ENCODE results near the gene DSTYK.
A peak's percentile ranks its signal among the peaks of the same experiment; 100 is the strongest.
"Not testable (repeated sequence)": the region's sequence is repeated elsewhere in the genome, so short reads cannot be mapped to it uniquely, and the experiment has no call there.

DSTYK gene

DNA sequence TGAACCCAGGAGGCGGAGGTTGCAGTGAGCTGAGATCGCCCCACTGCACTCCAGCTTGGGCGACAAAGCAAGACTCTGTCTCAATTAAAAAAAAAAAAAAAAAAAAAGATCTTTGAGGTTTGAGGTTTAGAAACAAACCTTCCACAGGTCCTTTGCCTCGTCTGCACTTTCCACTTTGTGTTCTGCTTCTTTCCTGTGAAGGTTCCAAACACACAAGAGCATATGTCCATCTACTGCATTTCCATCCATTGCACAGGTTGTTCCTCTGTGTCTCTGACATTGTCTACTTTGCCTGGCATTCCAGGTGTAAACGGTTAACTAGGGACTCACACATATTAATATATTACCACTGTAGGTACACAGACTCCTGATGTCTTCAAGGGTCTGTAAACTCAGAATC lies 40.1 kb downstream of the DSTYK start:
- DNase-seq = no peak

- DNase-seq = no peak
Observed at GRCh38 chr1:205170532-205171269, 40.8 kb downstream of the DSTYK start.

DNA sequence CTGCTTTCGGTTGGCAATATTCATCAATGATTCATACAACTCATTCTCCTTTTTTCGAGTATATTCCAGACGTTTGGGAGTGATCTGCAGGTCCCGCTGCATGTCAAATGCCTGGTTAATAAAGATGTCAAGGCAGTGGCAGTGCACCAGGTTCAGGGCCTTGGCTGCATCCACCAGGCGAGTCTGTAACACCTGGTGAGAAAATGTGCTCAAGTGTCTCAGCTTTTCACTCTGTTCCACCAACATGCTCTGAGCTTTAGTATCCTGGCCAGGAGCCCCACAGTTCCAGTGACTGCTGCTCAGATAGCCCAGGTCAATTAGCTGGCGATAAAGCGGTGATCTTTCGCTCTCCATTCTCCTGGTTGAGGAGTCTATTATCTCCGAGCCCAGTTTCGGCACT lies 42.3 kb downstream of the DSTYK start:
- DNase-seq = no peak

GRCh38 chr1:205168291-205168690 lies 43.2 kb downstream of the DSTYK start:
- DNase-seq = no peak

DNA sequence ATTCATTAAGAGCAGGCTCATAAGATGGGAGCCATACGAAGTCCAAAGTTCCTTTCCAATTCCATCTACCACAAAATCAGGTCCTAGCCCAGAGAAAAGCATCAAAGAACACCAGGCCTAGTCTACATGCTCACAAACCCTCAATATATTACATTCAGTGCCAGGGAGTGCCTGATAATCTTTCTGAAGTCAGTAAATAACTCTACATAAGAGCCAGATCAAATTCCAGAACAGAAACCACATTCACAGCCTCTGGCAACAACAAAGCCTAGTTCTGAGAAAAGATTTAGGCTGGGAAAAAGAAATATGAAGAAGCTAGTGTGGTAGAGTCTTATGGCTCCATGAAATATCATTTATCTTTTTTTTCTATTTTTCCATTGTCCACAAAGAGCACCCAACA lies 49.2 kb downstream of the DSTYK start:
- DNase-seq = no peak

- no peak for DNase-seq
Observed at GRCh38 chr1:205161076-205161475, 50.4 kb downstream of the DSTYK start.

DNA sequence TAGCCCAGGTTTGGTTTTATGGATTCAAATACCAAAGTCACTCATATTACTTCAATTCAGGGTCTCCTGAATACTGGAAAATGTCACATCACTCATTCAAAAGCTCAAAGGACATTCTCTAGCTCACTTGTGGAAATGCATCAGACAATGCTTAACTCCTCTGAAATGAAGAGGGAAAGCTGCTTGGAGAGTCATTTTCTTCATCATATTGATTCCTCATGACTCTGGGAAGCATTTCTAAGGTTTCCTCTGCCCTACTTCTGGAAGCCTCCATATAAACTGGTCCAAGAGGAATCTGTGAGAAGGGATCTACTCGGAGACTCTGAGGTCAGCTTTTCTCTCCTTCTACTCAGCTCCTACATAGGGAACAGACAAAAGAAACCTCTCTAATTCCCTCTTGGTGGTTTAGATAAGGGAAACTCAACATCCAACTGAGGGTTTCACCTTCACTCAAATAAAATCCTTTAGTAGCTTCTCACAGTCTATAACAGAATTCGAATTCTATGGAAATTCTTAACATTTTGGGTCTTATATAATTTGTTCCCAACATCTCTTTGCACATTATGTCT lies 53.4 kb downstream of the DSTYK start:
- no peak for DNase-seq

DNA sequence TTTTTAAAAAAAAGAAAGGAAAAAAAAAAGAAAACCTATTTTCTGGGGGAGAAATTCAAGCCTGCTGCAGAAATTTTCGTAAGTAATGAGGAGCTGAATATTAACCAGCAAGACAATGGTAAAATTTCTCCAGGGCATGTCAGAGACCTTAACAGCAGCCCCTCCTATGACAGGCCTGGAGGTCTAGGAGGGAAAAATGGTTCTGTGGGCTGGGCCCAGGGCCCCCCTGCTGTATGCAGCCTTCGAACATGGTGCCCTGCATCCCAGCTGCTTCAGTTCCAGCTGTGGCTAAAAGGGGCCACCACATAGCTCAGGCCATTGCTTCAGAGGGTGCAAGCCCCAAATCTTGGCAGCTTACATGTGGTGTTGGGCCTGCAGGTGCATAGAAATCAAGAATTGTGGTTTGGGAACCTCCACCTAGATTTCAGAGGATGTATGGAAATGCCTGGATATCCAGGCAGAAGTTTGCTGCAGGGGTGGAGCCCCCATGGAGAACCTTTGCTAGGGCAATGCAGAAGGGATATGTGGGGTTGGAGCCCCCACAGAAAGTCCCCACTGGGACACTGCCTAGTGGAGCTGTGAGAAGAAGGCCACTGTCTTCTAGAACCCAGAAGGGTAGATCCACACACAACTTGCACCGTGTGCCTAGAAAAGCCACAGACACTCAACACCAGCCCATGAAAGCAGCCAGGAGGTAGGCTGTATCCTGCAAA lies 55.7 kb downstream of the DSTYK start:
- not testable (repeated sequence) for DNase-seq

DNA sequence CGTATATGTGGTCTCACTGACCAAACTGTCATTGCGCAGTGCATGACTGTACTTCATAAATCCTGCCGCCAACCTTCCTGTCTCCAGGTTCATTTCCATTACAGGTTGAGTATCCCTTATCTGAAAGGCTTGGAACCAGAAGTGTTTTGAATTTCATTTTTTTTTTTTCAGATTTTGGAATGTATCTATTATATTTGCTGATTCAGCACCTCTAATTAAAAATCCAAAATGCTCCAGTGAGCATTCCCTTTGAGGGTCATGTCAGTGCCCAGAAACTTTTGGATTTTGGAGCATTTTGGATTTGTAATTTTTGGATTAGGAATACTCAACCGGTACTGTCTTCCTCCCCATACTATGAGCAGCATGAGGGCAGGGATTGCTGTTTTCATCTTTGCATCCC lies 59.0 kb downstream of the DSTYK start:
- DNase-seq = no peak

DNA sequence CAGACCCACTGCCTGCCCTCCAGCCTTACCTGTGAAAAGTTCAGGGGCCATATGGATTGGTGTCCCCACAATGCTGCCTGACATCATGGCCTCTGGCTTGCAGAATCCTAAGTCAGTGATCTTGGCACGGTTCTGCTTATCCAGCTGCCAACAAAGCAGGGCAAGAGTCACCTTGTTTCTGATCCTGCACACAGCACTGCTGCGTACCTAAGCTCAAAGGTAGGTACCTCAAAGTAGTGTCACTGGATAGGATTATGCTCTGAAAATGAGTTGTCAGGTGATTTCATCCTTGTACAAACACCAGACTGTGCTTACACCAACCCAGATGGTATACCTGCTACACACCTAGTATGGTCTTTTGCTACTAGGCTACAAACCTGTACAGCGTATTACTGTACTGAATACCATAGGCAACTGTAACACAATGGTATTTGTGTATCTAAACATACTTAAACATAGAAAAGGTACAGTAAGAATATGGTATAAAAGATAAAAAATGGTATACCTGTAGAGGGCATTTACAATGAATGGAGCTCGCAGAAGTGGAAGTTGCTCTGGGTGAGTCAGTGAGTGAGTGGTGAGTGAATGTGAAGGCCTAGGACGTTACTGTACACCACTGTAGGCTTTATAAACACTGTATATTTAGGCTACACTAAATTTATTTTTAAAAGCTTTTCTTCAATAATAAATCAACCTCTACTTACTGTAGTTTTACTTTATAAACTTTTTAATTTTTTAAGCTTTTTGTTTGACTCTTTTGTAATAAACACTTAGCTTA lies 60.7 kb downstream of the DSTYK start:
- no peak for DNase-seq

DNA sequence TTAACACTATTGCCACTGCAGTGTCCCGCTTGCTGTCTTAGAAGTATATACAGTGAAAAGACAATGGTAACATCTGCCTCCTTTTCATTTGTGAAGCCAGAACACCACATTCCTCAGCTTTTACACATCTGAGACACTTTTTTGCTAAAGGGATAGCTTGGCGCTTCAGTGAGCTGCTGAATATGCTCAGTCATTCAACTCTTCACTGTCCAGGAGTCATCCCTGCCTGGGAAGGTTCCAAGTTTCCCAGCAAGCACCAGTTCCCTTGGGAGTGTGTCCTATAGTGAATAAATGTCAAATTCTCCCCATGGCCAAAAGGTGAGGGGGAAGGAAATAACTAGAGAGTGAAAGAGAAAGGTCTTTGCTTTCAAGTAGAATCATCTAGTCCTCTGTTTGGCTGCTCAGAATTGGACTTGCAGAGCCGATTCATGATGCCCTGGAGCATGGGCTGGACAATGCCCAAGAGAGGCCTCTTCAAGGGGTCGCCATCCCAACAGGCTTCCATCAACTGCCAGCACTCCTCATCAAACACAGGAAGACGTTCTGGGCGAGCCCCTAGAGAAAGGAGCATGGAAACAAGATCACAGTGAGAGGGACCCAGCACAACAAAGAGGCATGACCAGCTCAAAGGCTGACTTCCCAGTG lies 64.2 kb downstream of the DSTYK start:
- DNase-seq = no peak

DNA sequence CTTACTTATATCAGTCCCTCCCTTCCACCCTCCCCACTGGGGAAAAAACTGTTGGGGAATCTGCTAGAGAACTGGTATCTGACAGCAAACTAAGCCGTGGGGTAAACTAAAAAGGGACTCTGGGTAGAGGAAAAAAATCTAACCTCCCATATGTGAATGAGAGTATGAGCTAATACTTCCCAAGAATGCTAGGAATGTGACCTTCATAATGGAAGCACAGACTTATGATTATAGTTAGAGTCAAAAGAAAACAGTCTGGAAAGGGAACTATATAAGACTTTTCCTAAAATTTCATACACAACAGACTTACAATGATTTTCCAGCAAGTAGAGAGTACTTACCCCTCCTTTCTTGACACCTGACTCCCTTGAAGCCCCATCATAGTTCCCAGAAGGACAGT lies 66.8 kb downstream of the DSTYK start:
- no peak for DNase-seq

- DNase-seq = no peak
Observed at GRCh38 chr1:205144046-205144720, 67.3 kb downstream of the DSTYK start.

GRCh38 chr1:205142102-205142469 lies 69.4 kb downstream of the DSTYK start:
- DNase-seq = no peak

DNA sequence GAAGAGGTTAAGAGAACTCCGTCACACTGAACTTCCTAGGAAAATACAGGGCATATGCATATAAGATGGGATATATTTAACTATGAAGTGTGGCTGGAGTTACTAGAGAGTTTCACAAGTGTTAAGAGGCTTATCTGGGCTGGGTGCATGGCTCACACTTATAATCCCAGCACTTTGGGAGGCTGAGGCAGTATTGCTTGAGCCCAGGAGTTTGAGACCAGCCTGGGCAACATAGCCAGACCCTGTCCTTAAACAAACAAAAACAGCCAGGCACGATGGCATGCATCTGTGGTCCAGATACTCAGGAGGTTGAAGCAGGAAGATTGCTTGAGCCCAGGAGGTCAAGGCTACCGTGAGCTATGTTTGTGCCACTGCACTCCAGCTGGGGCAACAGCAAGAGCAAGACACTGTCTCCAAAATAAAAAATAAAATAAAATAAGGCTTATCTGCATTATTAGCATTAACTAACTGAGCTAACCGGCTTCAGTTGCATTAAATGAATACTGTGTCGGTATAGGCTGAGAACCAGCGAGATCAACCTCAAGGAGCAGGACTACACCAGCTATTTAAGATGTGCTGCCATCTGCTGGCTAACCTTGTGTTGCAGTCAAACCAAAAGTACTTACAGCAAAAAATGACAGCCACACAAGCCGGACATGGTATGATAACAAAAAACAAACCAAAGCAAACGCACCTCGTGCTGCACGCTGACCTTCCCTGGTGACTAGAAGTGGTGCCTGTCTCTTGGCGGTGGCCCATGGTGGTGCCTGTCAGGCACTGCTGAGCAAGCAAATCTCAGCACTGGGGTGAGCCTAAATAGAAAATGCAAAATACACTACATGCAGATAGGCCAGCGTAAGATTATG lies 70.0 kb downstream of the DSTYK start:
- peak; percentile 50 to 93 for DNase-seq

GRCh38 chr1:205140113-205140512 lies 71.4 kb downstream of the DSTYK start:
- no peak for DNase-seq

- DNase-seq = no peak
Observed at GRCh38 chr1:205137901-205138300, 73.6 kb downstream of the DSTYK start.

- DNase-seq = no peak
Observed at GRCh38 chr1:205133287-205133686, 78.2 kb downstream of the DSTYK start.

DNA sequence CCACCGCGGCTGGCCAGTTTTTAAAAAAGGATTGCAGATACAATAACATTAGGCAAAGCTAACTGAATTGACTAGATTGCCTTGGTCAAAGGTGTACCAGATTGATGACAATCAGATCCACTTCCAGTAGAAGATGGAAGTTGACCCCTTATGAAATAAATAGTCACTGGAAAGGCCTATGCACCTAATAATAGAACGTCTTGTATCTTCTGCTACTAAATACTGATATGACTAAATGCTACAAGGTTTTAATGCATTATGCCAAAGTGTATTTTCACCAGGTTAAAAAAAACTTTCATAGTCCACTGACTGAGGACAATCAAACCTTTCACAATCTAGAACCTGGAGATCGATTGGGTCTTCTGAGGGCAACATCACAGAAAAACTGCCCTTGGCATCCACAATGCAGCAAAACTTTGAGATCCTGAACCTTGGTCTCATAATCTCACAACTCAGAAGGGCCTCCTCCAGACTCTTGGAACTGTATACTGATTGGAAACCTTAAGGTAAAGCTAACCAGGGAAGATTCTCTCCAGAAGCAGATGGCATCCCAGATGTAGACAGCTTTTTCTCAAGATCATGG lies 82.0 kb downstream of the DSTYK start:
- DNase-seq = no peak

DNA sequence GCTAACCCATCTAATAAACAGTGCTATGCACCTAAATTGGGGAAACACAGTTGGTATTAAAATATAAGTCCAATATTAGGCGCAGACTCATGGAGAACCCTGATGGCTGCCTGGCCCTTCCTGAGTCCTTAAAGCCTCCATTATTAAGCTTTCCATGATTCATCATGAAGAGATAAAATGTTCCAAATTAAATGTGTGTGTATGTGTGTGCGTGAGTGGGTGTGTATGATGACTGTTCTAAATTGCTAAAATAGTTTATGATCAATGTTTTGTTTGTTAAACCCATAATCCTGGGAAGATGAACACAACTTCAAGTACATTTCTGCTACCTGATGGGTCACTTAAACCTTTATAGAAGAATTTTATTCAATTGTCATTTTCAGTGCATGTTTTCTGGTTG lies 83.5 kb downstream of the DSTYK start:
- no peak for DNase-seq

DNA sequence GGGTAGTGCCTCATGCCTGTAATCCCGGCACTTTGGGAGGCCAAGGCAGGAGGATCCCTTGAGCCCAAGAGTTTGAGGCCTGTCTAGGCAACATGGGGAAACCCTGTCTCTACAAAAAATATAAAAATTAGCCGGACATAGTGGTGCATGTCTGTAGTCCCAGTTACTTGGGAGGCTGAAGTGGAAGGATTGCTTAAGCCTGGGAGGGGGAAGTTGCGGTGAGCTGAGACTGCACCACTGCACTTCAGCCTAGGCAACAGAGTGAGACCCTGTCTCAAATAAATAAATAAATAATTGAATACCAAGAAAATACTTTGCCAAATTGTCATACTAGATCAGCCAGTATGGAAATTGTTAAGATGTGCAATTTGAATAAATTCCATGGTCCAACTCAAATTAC lies 83.9 kb downstream of the DSTYK start:
- peak in 1 of 2 donors; percentile 39 for DNase-seq

Measured in inflammatory macrophage treated with lipopolysaccharide for 1 hour (primary cell).